ENCODE measurements around the gene ITPRIPL2.

- no peak for TF ChIP-seq CTCF (IDR thresholded peaks at IDR 0.05)
- no peak for TF ChIP-seq POLR2A (IDR thresholded peaks at IDR 0.05)
These were observed 24.8 kb downstream of the ITPRIPL2 start for GRCh38 chr16:19138601-19139000.
